Dendritic cell treated with granulocyte-macrophage colony-stimulating factor and Interleukin-4, amounts not matched to agents 40 ng/mL and 50 ng/mL, for 4 days (primary cell): Measurements from ENCODE around the gene SPOP.

Experiments used
- H3K27ac Mint-ChIP-seq: one replicate; pipeline ENCODE4 v1.8.0; 2022; ENCODE audit warnings: mild to moderate bottlenecking, mixed read lengths
- H3K27me3 Mint-ChIP-seq: one replicate; pipeline ENCODE4 v1.8.0; 2022; ENCODE audit warnings: mild to moderate bottlenecking, mixed read lengths
- H3K36me3 Mint-ChIP-seq: one replicate; pipeline ENCODE4 v1.8.0; 2022; ENCODE audit warnings: low read depth, mixed read lengths
- H3K4me1 Mint-ChIP-seq: one replicate; pipeline ENCODE4 v1.8.0; 2022; ENCODE audit warnings: low read depth, mixed read lengths
- H3K4me3 Mint-ChIP-seq: one replicate; pipeline ENCODE4 v1.8.0; 2022; ENCODE audit warnings: mild to moderate bottlenecking, moderate library complexity, mixed read lengths
- H3K9me3 Mint-ChIP-seq: one replicate; pipeline ENCODE4 v1.8.0; 2022; ENCODE audit warnings: mixed read lengths
- intact Hi-C: fragments of 100-400 bp; cut with micrococcal nuclease; formaldehyde crosslinking; loops from one replicate; pipeline ENCODE4 v1.15.0; 2022

The SPOP gene

GRCh38 chr17:49707246-49707607, 29.3 kb upstream of the SPOP start:
- peaks cover 38% of the 10 kb centered on the region for H3K4me1 Mint-ChIP-seq
- no peaks in the 10 kb centered on the region for H3K27me3 Mint-ChIP-seq
- H3K36me3 Mint-ChIP-seq, result peaks cover 72% of the 10 kb centered on the region
- H3K9me3 Mint-ChIP-seq, result no peaks in the 10 kb centered on the region
- intact Hi-C loops, result loop anchor here (1.0 to 5.0 kb wide), 3 partner anchors 55 to 145 kb away; partner anchors contain the start of gene FAM117A
- peak overlapping the region; percentile 91 for H3K4me3 Mint-ChIP-seq
- H3K27ac Mint-ChIP-seq, result peak overlapping the region; percentile 98

- Mint-ChIP-seq H3K27me3 (no peaks in the 10 kb centered on the region), H3K36me3 (peaks cover 75% of the 10 kb centered on the region), H3K4me1 (peaks cover 50% of the 10 kb centered on the region), H3K9me3 (no peaks in the 10 kb centered on the region), H3K4me3 (no peak overlapping the region), H3K27ac (no peak overlapping the region)
- intact Hi-C loops, result loop anchor here (2.0 to 5.0 kb wide), 3 partner anchors 57 to 147 kb away; partner anchors contain the start of gene FAM117A
Measured at GRCh38 chr17:49705254-49705653, 27.4 kb upstream of the SPOP start.

- Mint-ChIP-seq H3K4me1 (peaks cover 49% of the 10 kb centered on the region), H3K27me3 (no peaks in the 10 kb centered on the region), H3K27ac (no peak overlapping the region), H3K9me3 (no peaks in the 10 kb centered on the region), H3K36me3 (peaks cover 88% of the 10 kb centered on the region), H3K4me3 (no peak overlapping the region)
- intact Hi-C loops, result loop anchor here (2.0 kb wide), 1 partner anchor 133 kb away; no protein-coding TSS in a partner anchor
Measured at GRCh38 chr17:49703557-49704277, 25.8 kb upstream of the SPOP start.

GRCh38 chr17:49700960-49701359, 23.1 kb upstream of the SPOP start:
- intact Hi-C loops, result no loop called here
- Mint-ChIP-seq H3K4me1 (peaks cover 46% of the 10 kb centered on the region), H3K27ac (no peak overlapping the region)

GRCh38 chr17:49699966-49700575, 22.2 kb upstream of the SPOP start:
- H3K4me1 Mint-ChIP-seq, result peaks cover 47% of the 10 kb centered on the region
- intact Hi-C loops, result loop anchor here (10.0 kb wide), 1 partner anchor 65 kb away; no protein-coding TSS in a partner anchor
- peaks cover 62% of the 10 kb centered on the region for H3K36me3 Mint-ChIP-seq
- H3K27me3 Mint-ChIP-seq, result no peaks in the 10 kb centered on the region
- no peaks in the 10 kb centered on the region for H3K9me3 Mint-ChIP-seq
- H3K27ac Mint-ChIP-seq, result no peak overlapping the region
- no peak overlapping the region for H3K4me3 Mint-ChIP-seq

More at GRCh38 chr17:49700960-49701359, 23.1 kb upstream of the SPOP start:
- Mint-ChIP-seq H3K4me3 (no peak overlapping the region), H3K27me3 (no peaks in the 10 kb centered on the region), H3K36me3 (peaks cover 71% of the 10 kb centered on the region), H3K9me3 (no peaks in the 10 kb centered on the region)

GRCh38 chr17:49698005-49698404, 20.1 kb upstream of the SPOP start:
- intact Hi-C loops, result loop anchor here (10.0 kb wide), 1 partner anchor 63 kb away; no protein-coding TSS in a partner anchor
- H3K27ac Mint-ChIP-seq, result no peak overlapping the region
- peaks cover 54% of the 10 kb centered on the region for H3K4me1 Mint-ChIP-seq

GRCh38 chr17:49696233-49696761, 18.4 kb upstream of the SPOP start:
- no peak overlapping the region for H3K4me3 Mint-ChIP-seq
- intact Hi-C loops, result loop anchor here (10.0 kb wide), 1 partner anchor 61 kb away; no protein-coding TSS in a partner anchor
- H3K4me1 Mint-ChIP-seq, result peaks cover 66% of the 10 kb centered on the region

More at GRCh38 chr17:49698005-49698404, 20.1 kb upstream of the SPOP start:
- peaks cover 41% of the 10 kb centered on the region for H3K36me3 Mint-ChIP-seq
- no peaks in the 10 kb centered on the region for H3K27me3 Mint-ChIP-seq
- no peaks in the 10 kb centered on the region for H3K9me3 Mint-ChIP-seq
- no peak overlapping the region for H3K4me3 Mint-ChIP-seq

GRCh38 chr17:49695698-49696232, 17.9 kb upstream of the SPOP start:
- intact Hi-C loops, result loop anchor here (1.0 to 10.0 kb wide), 2 partner anchors 61 to 125 kb away; no protein-coding TSS in a partner anchor
- H3K27me3 Mint-ChIP-seq, result peaks cover 5% of the 10 kb centered on the region
- H3K27ac Mint-ChIP-seq, result peak overlapping the region; percentile 75
- no peaks in the 10 kb centered on the region for H3K9me3 Mint-ChIP-seq
- H3K36me3 Mint-ChIP-seq, result peaks cover 19% of the 10 kb centered on the region
- H3K4me1 Mint-ChIP-seq, result peaks cover 66% of the 10 kb centered on the region
- no peak overlapping the region for H3K4me3 Mint-ChIP-seq

More at GRCh38 chr17:49696233-49696761, 18.4 kb upstream of the SPOP start:
- H3K36me3 Mint-ChIP-seq, result peaks cover 24% of the 10 kb centered on the region
- peaks cover 5% of the 10 kb centered on the region for H3K27me3 Mint-ChIP-seq
- H3K9me3 Mint-ChIP-seq, result no peaks in the 10 kb centered on the region
- peak overlapping the region; percentile 75 for H3K27ac Mint-ChIP-seq

- Mint-ChIP-seq H3K27ac (peak overlapping the region; percentile 75), H3K4me1 (peaks cover 66% of the 10 kb centered on the region), H3K27me3 (peaks cover 5% of the 10 kb centered on the region), H3K9me3 (no peaks in the 10 kb centered on the region), H3K36me3 (peaks cover 12% of the 10 kb centered on the region), H3K4me3 (peak overlapping the region; percentile 56)
- intact Hi-C loops, result loop anchor here (1.0 to 10.0 kb wide), 2 partner anchors 60 to 125 kb away; no protein-coding TSS in a partner anchor
Measured at GRCh38 chr17:49694847-49695697, 17.2 kb upstream of the SPOP start.

- Mint-ChIP-seq H3K9me3 (no peaks in the 10 kb centered on the region), H3K27ac (peak overlapping the region; percentile 27), H3K27me3 (peaks cover 5% of the 10 kb centered on the region), H3K36me3 (no peaks in the 10 kb centered on the region), H3K4me1 (peaks cover 78% of the 10 kb centered on the region), H3K4me3 (no peak overlapping the region)
- intact Hi-C loops, result loop anchor here (10.0 kb wide), 1 partner anchor 58 kb away; no protein-coding TSS in a partner anchor
Measured at GRCh38 chr17:49692751-49693150, 14.9 kb upstream of the SPOP start.

- H3K4me3 Mint-ChIP-seq, result no peak overlapping the region
- peaks cover 83% of the 10 kb centered on the region for H3K4me1 Mint-ChIP-seq
- peaks cover 5% of the 10 kb centered on the region for H3K27me3 Mint-ChIP-seq
- H3K36me3 Mint-ChIP-seq, result no peaks in the 10 kb centered on the region
- no peak overlapping the region for H3K27ac Mint-ChIP-seq
- intact Hi-C loops, result loop anchor here (10.0 kb wide), 1 partner anchor 57 kb away; no protein-coding TSS in a partner anchor
- H3K9me3 Mint-ChIP-seq, result no peaks in the 10 kb centered on the region
Measured at GRCh38 chr17:49691677-49692191, 13.8 kb upstream of the SPOP start.

- Mint-ChIP-seq H3K4me3 (no peak overlapping the region), H3K4me1 (peaks cover 81% of the 10 kb centered on the region), H3K27ac (no peak overlapping the region), H3K9me3 (no peaks in the 10 kb centered on the region), H3K36me3 (no peaks in the 10 kb centered on the region), H3K27me3 (peaks cover 5% of the 10 kb centered on the region)
- intact Hi-C loops, result loop anchor here (10.0 kb wide), 1 partner anchor 56 kb away; no protein-coding TSS in a partner anchor
Measured at GRCh38 chr17:49691086-49691676, 13.3 kb upstream of the SPOP start.
